EH (cell line): ENCODE measurements around the gene KLHL7.
"Not testable (repeated sequence)": the region's sequence is repeated elsewhere in the genome, so short reads cannot be mapped to it uniquely, and the experiment has no call there.

ENCODE experiments used
- DNase-seq: peaks from one replicate; pipeline ENCODE4 v3.0.0-alpha.2; 2015; ENCODE audit warnings: low read depth

Gene KLHL7

GRCh38 chr7:23183279-23184012 is 77.9 kb downstream of the KLHL7 start:
- DNase-seq, result peak; percentile 27

- DNase-seq, result no peak
Observed at GRCh38 chr7:23184291-23184690, 78.7 kb downstream of the KLHL7 start.

- DNase-seq, result peak; percentile 68
Observed at GRCh38 chr7:23184709-23185359, 79.2 kb downstream of the KLHL7 start.

- DNase-seq, result no peak
Observed at GRCh38 chr7:23185980-23186379, 80.4 kb downstream of the KLHL7 start.

- DNase-seq, result no peak
Observed at GRCh38 chr7:23191022-23191421, 85.4 kb downstream of the KLHL7 start.

- not testable (repeated sequence) for DNase-seq
Observed at GRCh38 chr7:23193650-23194227, 88.2 kb downstream of the KLHL7 start.

DNA sequence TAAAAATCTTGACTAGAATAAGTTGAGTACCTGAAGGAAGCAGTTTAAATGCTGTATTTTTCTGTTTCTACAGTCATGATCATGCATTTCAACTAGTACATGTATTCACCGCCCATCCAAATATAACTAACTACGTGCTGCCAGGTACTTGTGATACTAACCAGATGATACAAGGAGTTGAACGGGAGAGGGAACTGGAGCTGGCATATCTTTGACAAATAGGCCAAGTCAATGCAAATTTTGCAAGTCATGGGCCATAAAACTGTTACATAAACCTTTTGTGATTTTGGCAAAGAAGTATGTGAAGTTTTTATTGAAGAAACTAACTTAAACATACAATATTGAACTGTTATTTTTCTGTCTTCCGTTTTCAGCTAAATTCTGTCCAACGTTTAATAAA is 90.7 kb downstream of the KLHL7 start:
- DNase-seq, result no peak

- not testable (repeated sequence) for DNase-seq
Observed at GRCh38 chr7:23197745-23198144, 92.2 kb downstream of the KLHL7 start.

GRCh38 chr7:23200331-23200730 is 94.7 kb downstream of the KLHL7 start:
- no peak for DNase-seq

- no peak for DNase-seq
Observed at GRCh38 chr7:23204241-23204640, 98.7 kb downstream of the KLHL7 start.

DNA sequence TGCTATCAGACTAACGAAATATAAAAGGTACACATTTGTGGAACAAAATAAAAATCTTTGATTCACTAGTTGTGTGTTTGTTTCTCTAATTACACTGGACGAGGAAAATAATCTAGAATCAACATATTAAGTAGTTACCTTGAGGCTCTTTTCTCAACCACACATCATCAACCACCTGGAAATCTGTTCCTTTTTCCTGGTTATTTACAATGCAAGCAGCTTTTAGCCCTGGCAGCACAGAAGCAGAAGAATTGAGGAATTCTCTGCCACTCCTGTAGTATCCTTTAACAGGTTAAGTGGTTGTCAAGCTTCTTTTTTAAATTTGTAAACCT is 100.0 kb downstream of the KLHL7 start:
- no peak for DNase-seq

GRCh38 chr7:23205909-23206767 is 100.6 kb downstream of the KLHL7 start:
- no peak for DNase-seq

DNA sequence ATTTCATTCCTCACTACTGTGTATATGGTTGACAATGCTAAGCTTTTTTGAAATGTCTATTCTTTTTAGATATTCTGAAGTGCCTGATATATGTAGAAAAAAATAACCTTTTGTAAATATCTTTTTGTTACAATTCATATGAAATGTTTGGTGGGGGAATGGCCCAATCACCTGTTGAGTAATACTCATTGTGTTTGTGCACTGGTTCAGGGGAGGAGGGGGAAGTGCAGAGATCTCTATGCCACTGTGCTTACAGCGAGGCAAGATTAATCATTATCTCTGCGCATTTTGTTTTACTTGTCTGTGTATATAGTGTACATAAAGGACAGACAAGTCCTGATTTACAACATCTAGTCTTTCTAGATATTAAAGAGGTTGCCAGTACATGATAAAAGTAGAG is 101.4 kb downstream of the KLHL7 start:
- no peak for DNase-seq

GRCh38 chr7:23207884-23208283 is 102.3 kb downstream of the KLHL7 start:
- no peak for DNase-seq

DNA sequence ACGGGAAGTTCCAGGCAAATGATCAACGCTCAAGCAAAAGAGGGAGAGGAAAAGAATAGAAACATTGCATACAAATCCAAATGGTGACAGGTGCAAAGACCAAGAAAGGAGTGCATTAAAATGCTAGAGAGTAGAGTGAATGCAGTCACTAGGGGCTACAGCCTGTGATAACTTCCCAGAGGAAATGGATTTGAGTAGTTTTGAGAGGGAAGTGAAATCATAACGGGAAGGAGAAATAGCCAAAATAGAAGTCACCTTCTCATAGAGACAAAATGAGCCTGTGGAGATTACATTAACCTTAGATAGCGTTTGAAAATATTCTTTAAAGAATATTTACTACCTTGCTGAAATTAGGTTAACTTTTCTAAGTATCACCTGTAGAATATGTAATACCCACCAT is 102.7 kb downstream of the KLHL7 start:
- DNase-seq, result no peak

- DNase-seq, result no peak
Observed at GRCh38 chr7:23210506-23210905, 104.9 kb downstream of the KLHL7 start.

- no peak for DNase-seq
Observed at GRCh38 chr7:23211589-23211988, 106.0 kb downstream of the KLHL7 start.

DNA sequence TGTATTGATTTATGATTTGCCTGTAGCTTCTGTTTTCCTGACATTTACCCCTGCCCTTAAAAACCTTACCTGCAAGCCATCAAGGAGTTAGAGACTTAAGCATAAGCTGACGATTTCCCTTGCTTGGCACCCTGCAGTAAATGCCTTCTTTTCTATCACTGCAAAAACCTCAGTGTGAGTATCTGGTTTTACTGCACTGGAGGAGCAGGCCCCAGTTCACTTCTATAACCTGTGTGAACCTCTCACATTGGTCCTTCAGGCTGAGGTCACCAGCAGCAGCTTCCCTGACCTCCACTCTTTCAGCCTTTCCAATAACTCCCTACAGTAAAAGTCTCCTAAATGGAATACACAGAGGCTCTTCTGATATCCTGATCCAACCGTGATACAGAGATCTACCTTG is 106.8 kb downstream of the KLHL7 start:
- no peak for DNase-seq

DNA sequence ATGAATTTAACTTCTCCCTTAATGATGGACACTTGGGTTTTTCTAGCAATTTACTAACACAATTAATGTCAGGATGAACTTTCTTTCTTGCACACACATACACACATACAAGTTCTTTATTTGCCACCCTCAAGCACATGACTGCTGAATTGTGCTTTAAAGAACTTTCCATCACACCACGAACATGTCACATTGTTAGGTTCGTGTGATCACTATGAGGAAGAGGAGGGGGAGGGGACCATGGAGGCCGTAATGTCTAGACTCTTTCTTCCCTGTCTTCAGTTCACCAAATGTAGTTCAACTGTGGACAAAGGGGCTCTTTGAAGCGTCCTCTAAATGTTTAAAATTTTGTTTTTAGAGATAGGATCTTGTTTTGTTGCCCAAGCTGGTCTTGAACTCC is 107.3 kb downstream of the KLHL7 start:
- no peak for DNase-seq

- DNase-seq, result no peak
Observed at GRCh38 chr7:23213755-23214154, 108.2 kb downstream of the KLHL7 start.

- DNase-seq, result no peak
Observed at GRCh38 chr7:23214423-23214822, 108.8 kb downstream of the KLHL7 start.

DNA sequence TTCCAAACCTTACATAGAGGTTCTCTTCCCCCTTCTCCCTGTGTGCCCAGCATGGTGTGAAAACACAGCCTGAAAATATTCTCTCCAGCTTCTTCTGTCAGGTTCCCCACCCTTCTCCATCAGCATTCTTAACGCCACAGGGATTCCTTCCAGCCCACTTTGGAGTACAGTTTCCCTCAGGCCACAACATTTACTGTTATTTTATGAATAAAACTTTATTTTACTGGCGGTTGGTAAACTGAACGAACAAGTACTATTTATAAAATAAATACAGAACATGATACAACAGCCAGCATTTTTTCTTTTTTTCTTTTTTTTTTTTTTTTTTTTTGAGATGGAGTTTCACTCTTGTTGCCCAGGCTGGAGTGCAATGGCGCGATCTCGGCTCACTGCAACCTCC is 109.4 kb downstream of the KLHL7 start:
- no peak for DNase-seq

GRCh38 chr7:23216021-23216420 is 110.4 kb downstream of the KLHL7 start:
- no peak for DNase-seq
